Heart left ventricle (tissue), 13 donors: ENCODE results near the gene SRBD1.

Experiments used
- POLR2A ChIP-seq, 2 donors: fragments of 450-650 bp; IDR thresholded peaks; one replicate each; pipeline ENCODE4 v1.6.1; 2017; ENCODE audit warnings: antibody characterized with exemption in 2 of 2, mild to moderate bottlenecking in 2 of 2, moderate library complexity in 2 of 2
- TF ChIP-seq, protein P1 (sequence below), 12 donors: fragments of 200-600 bp; sonication (generic) in 4 of 12; IDR thresholded peaks; one replicate each; pipeline versions ENCODE4 v1.5.0 to v1.8.0; 2018 to 2022; ENCODE audit warnings: antibody characterized with exemption in 12 of 12, mild to moderate bottlenecking in 5 of 12
- donor health status: ischemic (EF 13 %, LVEDD 7.1; RV severe dilation, severe dysfunction).
- donor health status: DM: no; HTN: yes; CAD: no.
- donor health status: DM: no; HTN: no; CAD: no.
- donor health status: ischemic (EF 25% LVEDD 6.9; RV normal size, moderate dysfunction).
- donor health status: ischemic (EF 25% LVEDD 5.7; RV mildly dilated, moderate dysfunction).
- donor health status: ischemic (EF 35%, LVEDD 5.7; RV mildly dilated, moderate dysfunction).
- donor health status: nonischemic (EF 11% LVEDD 7.7; RV severe dilation, severe dysfunction).
- donor health status: DM: yes; HTN: yes; CAD: no.
- donor health status: PGD.
- donor health status: ischemic (EF 29% LVEDD 5.4; RV normal size, mild dysfunction).
- donor health status: nonischemic (EF 23%, LVEDD 6.1; RV moderate dilation, normal function).

DNA sequence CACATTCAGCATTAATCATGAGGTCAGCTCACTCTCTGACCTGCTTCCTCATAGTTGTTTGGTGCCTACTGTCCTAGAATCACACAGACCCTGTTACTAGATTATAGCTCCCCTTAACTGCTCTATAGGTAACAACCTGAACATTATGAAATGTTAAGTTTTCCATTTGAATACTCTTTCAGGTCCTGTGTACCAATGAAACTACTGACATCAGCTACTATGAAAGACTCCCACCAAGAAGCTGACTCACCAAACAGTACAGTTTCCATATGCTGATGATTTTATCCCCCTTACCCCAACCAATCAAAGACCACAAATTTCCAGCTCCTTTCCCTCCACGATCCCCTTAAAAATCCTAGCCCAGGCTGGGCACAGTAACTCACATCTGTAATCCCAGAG, 56.3 kb downstream of the SRBD1 start:
- TF ChIP-seq, protein P1, sequence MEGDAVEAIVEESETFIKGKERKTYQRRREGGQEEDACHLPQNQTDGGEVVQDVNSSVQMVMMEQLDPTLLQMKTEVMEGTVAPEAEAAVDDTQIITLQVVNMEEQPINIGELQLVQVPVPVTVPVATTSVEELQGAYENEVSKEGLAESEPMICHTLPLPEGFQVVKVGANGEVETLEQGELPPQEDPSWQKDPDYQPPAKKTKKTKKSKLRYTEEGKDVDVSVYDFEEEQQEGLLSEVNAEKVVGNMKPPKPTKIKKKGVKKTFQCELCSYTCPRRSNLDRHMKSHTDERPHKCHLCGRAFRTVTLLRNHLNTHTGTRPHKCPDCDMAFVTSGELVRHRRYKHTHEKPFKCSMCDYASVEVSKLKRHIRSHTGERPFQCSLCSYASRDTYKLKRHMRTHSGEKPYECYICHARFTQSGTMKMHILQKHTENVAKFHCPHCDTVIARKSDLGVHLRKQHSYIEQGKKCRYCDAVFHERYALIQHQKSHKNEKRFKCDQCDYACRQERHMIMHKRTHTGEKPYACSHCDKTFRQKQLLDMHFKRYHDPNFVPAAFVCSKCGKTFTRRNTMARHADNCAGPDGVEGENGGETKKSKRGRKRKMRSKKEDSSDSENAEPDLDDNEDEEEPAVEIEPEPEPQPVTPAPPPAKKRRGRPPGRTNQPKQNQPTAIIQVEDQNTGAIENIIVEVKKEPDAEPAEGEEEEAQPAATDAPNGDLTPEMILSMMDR (IDR thresholded peaks at IDR 0.05), result no peak
- no peak for TF ChIP-seq POLR2A (IDR thresholded peaks at IDR 0.05)
